Stimulated activated CD4-positive, alpha-beta T cell treated with anti-CD3 and anti-CD28 coated beads, Interleukin-2, amount 100 ng/mL, for 4 hours (primary cell): Measurements from ENCODE around the gene PKD2L2.
"Not testable (repeated sequence)": the region's sequence is repeated elsewhere in the genome, so short reads cannot be mapped to it uniquely, and the experiment has no call there.

ENCODE experiments used
- DNase-seq: peaks from one replicate; pipeline ENCODE4 v3.0.0-alpha.2; 2020; ENCODE audit warnings: low read depth

The PKD2L2 gene

DNA sequence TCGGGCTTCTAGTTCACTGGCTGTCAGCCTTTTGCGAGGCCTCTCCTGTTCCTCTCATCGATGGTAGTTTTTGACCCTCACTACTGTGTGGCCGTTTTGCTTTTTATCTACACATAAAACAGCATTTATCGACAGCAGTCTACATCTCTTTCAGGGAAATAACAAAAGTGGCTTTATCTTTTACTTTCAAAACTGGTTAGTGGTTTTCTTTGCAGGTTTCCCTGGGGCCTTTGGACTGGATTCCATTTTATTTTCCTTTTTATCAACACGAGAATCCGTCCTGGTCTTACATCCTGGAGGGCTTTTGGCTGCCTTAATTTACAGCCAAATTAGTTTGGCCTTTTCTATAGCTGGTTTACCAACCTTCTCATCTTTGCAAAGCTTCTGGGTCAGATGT lies 793 bp upstream of the PKD2L2 start:
- no peak for DNase-seq

DNA sequence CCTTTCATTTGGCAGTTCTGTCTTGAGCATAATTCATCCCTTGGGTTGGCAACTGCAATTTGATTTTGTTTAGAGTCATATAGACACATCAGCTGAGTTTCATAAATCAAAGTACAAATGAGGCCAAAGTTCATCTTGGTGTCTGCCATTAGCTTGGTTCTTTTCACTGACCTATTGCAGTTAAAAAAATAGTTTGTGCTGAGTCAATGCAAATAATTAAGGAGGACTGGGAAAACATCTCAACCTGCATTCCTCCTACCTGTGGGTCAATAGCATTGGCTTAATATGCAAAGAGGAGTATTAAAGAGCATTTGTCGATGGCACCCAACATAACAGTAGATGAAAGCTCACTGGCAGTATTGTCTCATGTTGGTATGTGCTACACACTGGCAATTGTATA lies 1.6 kb downstream of the PKD2L2 start:
- no peak for DNase-seq

DNA sequence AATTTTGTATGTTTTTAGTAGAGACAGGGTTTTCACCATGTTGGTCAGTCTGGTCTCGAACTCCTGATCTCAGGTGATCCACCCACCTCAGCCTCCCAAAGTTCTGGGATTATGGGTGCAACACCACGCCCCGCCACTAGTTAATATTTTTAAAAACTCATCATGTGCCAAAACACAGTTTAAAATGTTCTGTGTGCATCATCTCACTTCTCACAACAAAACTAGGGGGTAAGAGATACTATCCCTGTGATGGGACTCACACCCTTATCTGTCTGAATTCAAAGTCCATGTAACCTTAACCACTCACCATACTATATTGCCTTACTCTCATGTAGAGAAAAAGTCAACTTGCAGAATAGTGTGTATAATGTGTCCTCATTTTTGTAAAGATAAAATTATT lies 2.6 kb downstream of the PKD2L2 start:
- no peak for DNase-seq

- DNase-seq, result no peak
These were observed 5.3 kb downstream of the PKD2L2 start for GRCh38 chr5:137894586-137894985.

- no peak for DNase-seq
These were observed 7.3 kb downstream of the PKD2L2 start for GRCh38 chr5:137896560-137896959.

DNA sequence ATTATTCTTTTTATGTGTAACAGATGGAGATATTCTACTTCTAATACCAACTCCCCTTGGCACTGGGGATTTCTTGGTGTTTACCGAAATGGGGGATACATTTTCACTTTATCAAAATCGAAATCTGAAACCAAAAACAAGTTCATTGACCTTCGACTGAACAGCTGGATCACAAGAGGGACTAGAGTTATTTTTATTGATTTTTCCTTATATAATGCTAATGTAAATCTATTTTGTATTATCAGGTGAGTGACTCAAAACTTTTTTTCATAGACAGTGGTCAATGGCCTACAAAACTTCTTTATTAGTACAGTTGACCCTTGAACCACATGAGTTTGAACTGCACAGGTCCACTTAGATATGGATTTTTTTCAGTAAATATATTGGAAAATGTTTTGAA lies 10.2 kb downstream of the PKD2L2 start:
- DNase-seq, result no peak

- DNase-seq, result no peak
These were observed 12.0 kb downstream of the PKD2L2 start for GRCh38 chr5:137901011-137901817.

GRCh38 chr5:137902408-137903133 lies 13.3 kb downstream of the PKD2L2 start:
- no peak for DNase-seq

- DNase-seq, result no peak
These were observed 25.5 kb downstream of the PKD2L2 start for GRCh38 chr5:137914758-137915157.

DNA sequence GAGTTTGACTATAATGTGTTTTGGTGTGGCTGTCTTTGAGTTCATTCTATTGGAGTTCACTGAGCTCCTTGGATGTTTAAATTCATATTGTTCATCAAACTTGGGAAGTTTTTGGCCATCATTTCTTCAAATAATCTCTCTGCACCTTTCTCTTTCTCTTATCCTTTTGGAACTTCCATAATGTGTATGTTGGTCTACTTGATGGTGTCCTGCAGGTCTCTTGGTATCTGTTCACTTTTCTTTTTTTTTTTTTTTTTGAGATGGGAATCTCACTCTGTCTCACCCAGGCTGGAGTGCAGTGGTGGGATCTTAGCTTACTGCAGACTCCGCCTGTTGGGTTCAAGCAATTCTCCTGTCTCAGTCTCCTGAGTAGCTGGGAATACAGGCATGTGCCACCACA lies 27.7 kb downstream of the PKD2L2 start:
- DNase-seq, result no peak

- DNase-seq, result no peak
These were observed 32.7 kb downstream of the PKD2L2 start for GRCh38 chr5:137921931-137922330.

- DNase-seq, result no peak
These were observed 34.6 kb downstream of the PKD2L2 start for GRCh38 chr5:137923856-137924255.

DNA sequence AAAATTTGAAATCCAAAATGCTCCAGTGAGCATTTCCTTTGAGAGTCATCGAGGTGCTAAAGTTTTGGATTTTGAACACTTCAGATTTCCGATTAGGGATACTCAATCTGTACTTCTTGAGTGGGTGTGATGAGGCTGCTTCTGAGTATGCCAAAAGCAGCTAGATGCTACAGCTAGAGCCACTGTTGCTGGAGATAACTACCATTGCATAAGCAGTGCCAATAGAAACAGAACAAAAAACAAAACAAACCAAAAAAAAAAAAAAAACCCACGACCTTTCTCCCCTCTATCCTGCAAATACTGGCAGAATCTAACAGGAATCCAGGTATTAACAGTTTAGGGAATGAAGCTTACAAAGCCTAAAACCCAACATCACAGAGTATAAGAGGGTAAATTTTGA lies 43.5 kb downstream of the PKD2L2 start:
- DNase-seq, result no peak

- no peak for DNase-seq
These were observed 44.2 kb downstream of the PKD2L2 start for GRCh38 chr5:137933491-137933911.

GRCh38 chr5:137935190-137935589 lies 45.9 kb downstream of the PKD2L2 start:
- no peak for DNase-seq

DNA sequence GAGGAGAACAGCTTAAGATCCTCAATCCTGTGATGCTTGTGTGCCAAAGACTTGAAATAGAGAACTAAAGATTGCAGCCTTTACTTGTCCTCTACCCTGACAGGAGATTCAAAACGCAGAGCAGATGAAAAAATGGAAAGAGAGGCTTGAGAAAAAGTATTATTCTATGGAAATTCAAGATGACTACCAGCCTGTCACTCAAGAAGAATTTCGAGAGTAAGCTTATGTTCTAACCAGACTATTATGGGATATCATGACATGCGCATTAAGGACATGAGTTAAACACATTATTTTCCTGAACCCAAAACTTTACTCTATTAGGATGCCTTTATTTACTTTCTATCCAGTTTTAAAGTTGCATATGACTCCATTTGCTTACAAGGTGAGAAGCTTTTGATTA lies 46.4 kb downstream of the PKD2L2 start:
- DNase-seq, result no peak

- DNase-seq, result no peak
These were observed 48.9 kb downstream of the PKD2L2 start for GRCh38 chr5:137937994-137938750.

- DNase-seq, result no peak
These were observed 49.5 kb downstream of the PKD2L2 start for GRCh38 chr5:137938751-137939143.

DNA sequence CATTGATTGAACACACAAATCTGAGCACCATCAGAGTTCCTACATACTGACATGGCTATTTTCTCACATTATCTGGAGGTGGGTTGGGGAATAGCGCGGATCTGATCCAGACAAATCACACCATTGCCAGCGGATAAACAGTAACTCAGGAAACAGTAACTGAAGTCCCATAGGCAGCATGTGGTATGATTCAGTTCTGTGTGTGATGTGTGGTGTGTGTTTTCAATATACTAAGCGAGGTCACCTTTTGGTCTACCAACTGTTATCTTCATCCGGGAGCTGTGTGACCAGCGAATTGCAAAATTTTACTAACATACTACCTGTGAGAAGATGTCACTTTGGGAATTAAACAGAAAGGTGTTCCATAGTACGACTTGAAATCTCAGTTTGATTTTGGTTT lies 50.1 kb downstream of the PKD2L2 start:
- DNase-seq, result no peak

DNA sequence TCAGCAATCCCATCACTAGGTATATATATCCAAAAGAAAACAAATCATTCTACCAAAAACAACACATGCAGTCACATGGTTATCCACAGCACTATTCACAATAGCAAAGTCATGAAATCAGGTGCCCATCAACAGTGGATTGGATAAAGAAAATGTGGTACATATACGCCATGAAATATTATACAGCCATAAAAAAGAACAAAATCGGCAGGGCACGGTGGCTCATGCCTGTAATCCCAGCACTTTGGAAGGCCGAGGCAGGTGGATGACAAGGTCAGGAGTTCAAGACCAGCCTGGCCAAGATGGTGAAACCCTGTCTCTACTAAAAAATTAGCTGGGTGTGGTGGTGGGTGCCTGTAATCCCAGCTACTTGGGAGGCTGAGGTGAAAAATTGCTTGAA lies 55.0 kb downstream of the PKD2L2 start:
- not testable (repeated sequence) for DNase-seq

- DNase-seq, result no peak
These were observed 56.6 kb downstream of the PKD2L2 start for GRCh38 chr5:137945825-137946224.

- no peak for DNase-seq
These were observed 65.0 kb downstream of the PKD2L2 start for GRCh38 chr5:137954131-137954879.
